Endothelial cell of umbilical vein (primary cell): ENCODE results near the gene POM121C.
"Not testable (repeated sequence)": the region's sequence is repeated elsewhere in the genome, so short reads cannot be mapped to it uniquely, and the experiment has no call there.

ENCODE experiments used
- EZH2 ChIP-seq: IDR thresholded peaks from 2 replicates; pipeline ENCODE4 v1.6.1; 2012; ENCODE audit warnings: borderline replicate concordance, low read depth, mild to moderate bottlenecking, moderate library complexity, low read length, inconsistent platforms; ENCODE audit not compliant: severe bottlenecking
- JUN ChIP-seq: IDR thresholded peaks from 2 replicates; pipeline ENCODE4 v1.6.1; 2011; ENCODE audit warnings: borderline replicate concordance, low read depth; ENCODE audit not compliant: insufficient read length, insufficient read depth
- MYC ChIP-seq: IDR thresholded peaks from one replicate; pipeline ENCODE4 v1.6.1; 2011; ENCODE audit warnings: mild to moderate bottlenecking, low read depth, low read length
- POLR2A ChIP-seq: IDR thresholded peaks from 2 replicates; pipeline ENCODE4 v1.6.1; 2012; ENCODE audit warnings: low read depth, mild to moderate bottlenecking, control low read depth, low read length
- POLR2AphosphoS5 ChIP-seq: IDR thresholded peaks from 2 replicates; pipeline ENCODE4 v1.6.1; 2012; ENCODE audit warnings: low read depth, mild to moderate bottlenecking, control low read depth, low read length, moderate library complexity; ENCODE audit not compliant: insufficient read depth
- TF ChIP-seq, protein P1 (sequence below), 2 donors: IDR thresholded peaks; 1 replicate in 1 of 2; 2 replicates in 1 of 2; pipeline ENCODE4 v1.5.1; 2011; ENCODE audit warnings: low read length in 2 of 2, mild to moderate bottlenecking in 2 of 2, moderate library complexity in 2 of 2, control low read depth in 1 of 2, inconsistent platforms in 1 of 2, low read depth in 1 of 2; ENCODE audit not compliant: insufficient read depth in 1 of 2; ENCODE audit errors: extremely low read depth in 1 of 2

DNA sequence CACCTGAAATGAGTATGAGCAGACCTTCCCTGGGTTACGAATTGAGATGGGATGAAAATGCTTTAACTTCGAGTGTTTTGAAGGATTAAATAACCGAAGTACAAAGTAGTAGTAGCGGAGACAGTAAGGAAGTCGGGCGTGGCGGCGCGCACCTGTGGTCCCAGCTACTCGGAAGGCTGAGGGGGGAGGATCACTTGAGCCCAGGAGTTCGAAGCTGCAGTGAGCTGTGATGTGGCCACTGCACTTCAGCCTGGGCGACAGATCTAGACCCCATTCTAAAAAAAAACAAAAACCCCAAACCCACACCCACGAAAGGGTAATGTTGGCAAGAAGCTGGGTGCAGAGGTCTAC, 75.3 kb downstream of the POM121C start:
- TF ChIP-seq POLR2A, MYC, JUN, EZH2, POLR2AphosphoS5: not testable (repeated sequence)
- TF ChIP-seq, protein P1, sequence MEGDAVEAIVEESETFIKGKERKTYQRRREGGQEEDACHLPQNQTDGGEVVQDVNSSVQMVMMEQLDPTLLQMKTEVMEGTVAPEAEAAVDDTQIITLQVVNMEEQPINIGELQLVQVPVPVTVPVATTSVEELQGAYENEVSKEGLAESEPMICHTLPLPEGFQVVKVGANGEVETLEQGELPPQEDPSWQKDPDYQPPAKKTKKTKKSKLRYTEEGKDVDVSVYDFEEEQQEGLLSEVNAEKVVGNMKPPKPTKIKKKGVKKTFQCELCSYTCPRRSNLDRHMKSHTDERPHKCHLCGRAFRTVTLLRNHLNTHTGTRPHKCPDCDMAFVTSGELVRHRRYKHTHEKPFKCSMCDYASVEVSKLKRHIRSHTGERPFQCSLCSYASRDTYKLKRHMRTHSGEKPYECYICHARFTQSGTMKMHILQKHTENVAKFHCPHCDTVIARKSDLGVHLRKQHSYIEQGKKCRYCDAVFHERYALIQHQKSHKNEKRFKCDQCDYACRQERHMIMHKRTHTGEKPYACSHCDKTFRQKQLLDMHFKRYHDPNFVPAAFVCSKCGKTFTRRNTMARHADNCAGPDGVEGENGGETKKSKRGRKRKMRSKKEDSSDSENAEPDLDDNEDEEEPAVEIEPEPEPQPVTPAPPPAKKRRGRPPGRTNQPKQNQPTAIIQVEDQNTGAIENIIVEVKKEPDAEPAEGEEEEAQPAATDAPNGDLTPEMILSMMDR (IDR thresholded peaks at IDR 0.05; ENCODE audit: extremely low read depth in 1 of 2, insufficient read depth in 1 of 2, low read depth in 1 of 2, low read length in 2 of 2), result not testable (repeated sequence)
